OCI-LY3 (cell line): ENCODE results near the gene ITGAX.

ENCODE experiments used
- EZH2phosphoT487 ChIP-seq: fragments of 200-600 bp; shearing (Covaris generic); IDR thresholded peaks from 2 replicates; pipeline ENCODE4 v1.6.1; 2018; ENCODE audit warnings: antibody characterized with exemption, mixed run types, low read depth
- TF ChIP-seq, protein P1 (sequence below): fragments of 200-600, 300-600 bp; sonication (generic); IDR thresholded peaks from 2 replicates; pipeline ENCODE4 v1.5.1; 2014; ENCODE audit warnings: antibody characterized with exemption, low read length, low read depth

DNA sequence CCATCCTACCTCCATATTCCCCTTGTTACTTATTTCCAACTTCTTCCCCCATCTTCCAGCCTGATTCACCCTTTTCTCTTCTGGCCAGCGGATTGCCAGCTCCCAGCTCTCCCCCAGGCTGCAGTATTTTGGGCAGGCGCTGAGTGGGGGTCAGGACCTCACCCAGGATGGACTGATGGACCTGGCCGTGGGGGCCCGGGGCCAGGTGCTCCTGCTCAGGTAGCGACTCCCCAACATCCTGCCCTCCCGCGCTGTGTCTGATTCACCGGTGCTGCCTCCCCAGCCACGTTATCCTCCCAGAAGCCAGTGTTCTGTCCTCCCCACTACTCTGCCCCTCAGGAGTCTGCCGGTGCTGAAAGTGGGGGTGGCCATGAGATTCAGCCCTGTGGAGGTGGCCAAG is 57.8 kb downstream of the ITGAX start:
- TF ChIP-seq EZH2phosphoT487, result no peak
- TF ChIP-seq, protein P1, sequence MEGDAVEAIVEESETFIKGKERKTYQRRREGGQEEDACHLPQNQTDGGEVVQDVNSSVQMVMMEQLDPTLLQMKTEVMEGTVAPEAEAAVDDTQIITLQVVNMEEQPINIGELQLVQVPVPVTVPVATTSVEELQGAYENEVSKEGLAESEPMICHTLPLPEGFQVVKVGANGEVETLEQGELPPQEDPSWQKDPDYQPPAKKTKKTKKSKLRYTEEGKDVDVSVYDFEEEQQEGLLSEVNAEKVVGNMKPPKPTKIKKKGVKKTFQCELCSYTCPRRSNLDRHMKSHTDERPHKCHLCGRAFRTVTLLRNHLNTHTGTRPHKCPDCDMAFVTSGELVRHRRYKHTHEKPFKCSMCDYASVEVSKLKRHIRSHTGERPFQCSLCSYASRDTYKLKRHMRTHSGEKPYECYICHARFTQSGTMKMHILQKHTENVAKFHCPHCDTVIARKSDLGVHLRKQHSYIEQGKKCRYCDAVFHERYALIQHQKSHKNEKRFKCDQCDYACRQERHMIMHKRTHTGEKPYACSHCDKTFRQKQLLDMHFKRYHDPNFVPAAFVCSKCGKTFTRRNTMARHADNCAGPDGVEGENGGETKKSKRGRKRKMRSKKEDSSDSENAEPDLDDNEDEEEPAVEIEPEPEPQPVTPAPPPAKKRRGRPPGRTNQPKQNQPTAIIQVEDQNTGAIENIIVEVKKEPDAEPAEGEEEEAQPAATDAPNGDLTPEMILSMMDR, result no peak
